Activated naive CD8-positive, alpha-beta T cell (primary cell): ENCODE data around the gene UNC45B.
"Not testable (repeated sequence)": the region's sequence is repeated elsewhere in the genome, so short reads cannot be mapped to it uniquely, and the experiment has no call there.

Experiments
- H3K27ac Mint-ChIP-seq: one replicate; pipeline ENCODE4 v1.8.0; 2021; ENCODE audit warnings: mixed read lengths
- H3K27me3 Mint-ChIP-seq: one replicate; pipeline ENCODE4 v1.8.0; 2021; ENCODE audit warnings: mixed read lengths
- H3K36me3 Mint-ChIP-seq: one replicate; pipeline ENCODE4 v1.8.0; 2021; ENCODE audit warnings: mixed read lengths
- H3K4me1 Mint-ChIP-seq: one replicate; pipeline ENCODE4 v1.8.0; 2021; ENCODE audit warnings: low read depth, mixed read lengths
- H3K4me3 Mint-ChIP-seq: one replicate; pipeline ENCODE4 v1.8.0; 2021; ENCODE audit warnings: mild to moderate bottlenecking, mixed read lengths
- H3K9me3 Mint-ChIP-seq: one replicate; pipeline ENCODE4 v1.8.0; 2021; ENCODE audit warnings: low read depth, mixed read lengths

The UNC45B gene

GRCh38 chr17:35147375-35147905, at the start of gene UNC45B:
UNC45B (plus strand) TSS chr17:35147817; CDS start chr17:35148264, 447 bp downstream.
- H3K27ac Mint-ChIP-seq = no peak within 1 kb of the TSS
- H3K4me3 Mint-ChIP-seq = no peak within 1 kb of the TSS
- H3K36me3 Mint-ChIP-seq = no peaks in the 10 kb centered on the region
- no peaks in the 10 kb centered on the region for H3K27me3 Mint-ChIP-seq
- H3K4me1 Mint-ChIP-seq = peaks cover 6% of the 10 kb centered on the region
- no peaks in the 10 kb centered on the region for H3K9me3 Mint-ChIP-seq

GRCh38 chr17:35099908-35100307, 47.7 kb upstream of the UNC45B start:
- Mint-ChIP-seq H3K4me1 (peaks cover 2% of the 10 kb centered on the region), H3K9me3 (no peaks in the 10 kb centered on the region), H3K4me3 (no peak overlapping the region), H3K36me3 (peaks cover 6% of the 10 kb centered on the region), H3K27me3 (no peaks in the 10 kb centered on the region), H3K27ac (no peak overlapping the region)

- Mint-ChIP-seq H3K27ac (no peak overlapping the region), H3K4me3 (no peak overlapping the region), H3K9me3 (no peaks in the 10 kb centered on the region), H3K27me3 (no peaks in the 10 kb centered on the region), H3K36me3 (peaks cover 14% of the 10 kb centered on the region), H3K4me1 (peaks cover 2% of the 10 kb centered on the region)
Measured at GRCh38 chr17:35101036-35101435, 46.6 kb upstream of the UNC45B start.

- Mint-ChIP-seq H3K4me3 (no peak overlapping the region), H3K27ac (peak overlapping the region; percentile 16), H3K36me3 (peaks cover 18% of the 10 kb centered on the region), H3K4me1 (no peaks in the 10 kb centered on the region), H3K9me3 (no peaks in the 10 kb centered on the region), H3K27me3 (no peaks in the 10 kb centered on the region)
Measured at GRCh38 chr17:35101725-35102124, 45.9 kb upstream of the UNC45B start.

- H3K36me3 Mint-ChIP-seq = peaks cover 20% of the 10 kb centered on the region
- H3K27me3 Mint-ChIP-seq = no peaks in the 10 kb centered on the region
- no peaks in the 10 kb centered on the region for H3K9me3 Mint-ChIP-seq
- H3K27ac Mint-ChIP-seq = no peak overlapping the region
- H3K4me3 Mint-ChIP-seq = no peak overlapping the region
- no peaks in the 10 kb centered on the region for H3K4me1 Mint-ChIP-seq
Measured at GRCh38 chr17:35103271-35103670, 44.3 kb upstream of the UNC45B start.

- Mint-ChIP-seq H3K36me3 (peaks cover 17% of the 10 kb centered on the region), H3K9me3 (no peaks in the 10 kb centered on the region), H3K4me3 (no peak overlapping the region), H3K27me3 (no peaks in the 10 kb centered on the region), H3K4me1 (no peaks in the 10 kb centered on the region), H3K27ac (no peak overlapping the region)
Measured at GRCh38 chr17:35104844-35105450, 42.7 kb upstream of the UNC45B start.

GRCh38 chr17:35110791-35111190, 36.8 kb upstream of the UNC45B start:
- H3K4me1 Mint-ChIP-seq, H3K4me3 Mint-ChIP-seq, H3K9me3 Mint-ChIP-seq, H3K36me3 Mint-ChIP-seq, H3K27ac Mint-ChIP-seq, H3K27me3 Mint-ChIP-seq: not testable (repeated sequence)

- Mint-ChIP-seq H3K9me3 (no peaks in the 10 kb centered on the region), H3K27ac (peak overlapping the region; percentile 66), H3K4me1 (peaks cover 41% of the 10 kb centered on the region), H3K36me3 (peaks cover 2% of the 10 kb centered on the region), H3K4me3 (peak overlapping the region; percentile 42), H3K27me3 (no peaks in the 10 kb centered on the region)
Measured at GRCh38 chr17:35116845-35117244, 30.8 kb upstream of the UNC45B start.

- Mint-ChIP-seq H3K36me3 (peaks cover 2% of the 10 kb centered on the region), H3K9me3 (no peaks in the 10 kb centered on the region), H3K4me1 (peaks cover 41% of the 10 kb centered on the region), H3K27me3 (no peaks in the 10 kb centered on the region), H3K27ac (peak overlapping the region; percentile 72), H3K4me3 (peak overlapping the region; percentile 89)
Measured at GRCh38 chr17:35117984-35118383, 29.6 kb upstream of the UNC45B start.

GRCh38 chr17:35119370-35120165, 28.0 kb upstream of the UNC45B start, which contains the start of gene RAD51D:
RAD51D (minus strand) TSS chr17:35119860; CDS start chr17:35119613, 247 bp downstream.
- H3K27me3 Mint-ChIP-seq = no peaks in the 10 kb centered on the region
- H3K9me3 Mint-ChIP-seq = no peaks in the 10 kb centered on the region
- peak within 1 kb of the TSS; percentile 96 for H3K27ac Mint-ChIP-seq
- H3K4me1 Mint-ChIP-seq = peaks cover 41% of the 10 kb centered on the region
- H3K36me3 Mint-ChIP-seq = peaks cover 2% of the 10 kb centered on the region
- peak within 1 kb of the TSS; percentile 96 for H3K4me3 Mint-ChIP-seq

- Mint-ChIP-seq H3K27ac (no peak within 1 kb of the TSS), H3K27me3 (no peaks in the 10 kb centered on the region)
Measured at GRCh38 chr17:35121315-35121714, 26.3 kb upstream of the UNC45B start, which contains the start of gene FNDC8. FNDC8 (plus strand) TSS chr17:35121615; CDS start chr17:35121694, 79 bp downstream.

GRCh38 chr17:35127751-35128514, 19.7 kb upstream of the UNC45B start:
- Mint-ChIP-seq H3K9me3 (no peaks in the 10 kb centered on the region), H3K4me1 (peaks cover 2% of the 10 kb centered on the region), H3K27me3 (no peaks in the 10 kb centered on the region), H3K27ac (no peak overlapping the region), H3K4me3 (no peak overlapping the region), H3K36me3 (no peaks in the 10 kb centered on the region)

More at GRCh38 chr17:35121315-35121714, 26.3 kb upstream of the UNC45B start, which contains the start of gene FNDC8:
- Mint-ChIP-seq H3K36me3 (no peaks in the 10 kb centered on the region), H3K4me3 (peak within 1 kb of the TSS; percentile 30), H3K4me1 (peaks cover 29% of the 10 kb centered on the region), H3K9me3 (no peaks in the 10 kb centered on the region)

GRCh38 chr17:35129154-35129972, 18.3 kb upstream of the UNC45B start:
- H3K27ac Mint-ChIP-seq = no peak overlapping the region
- H3K9me3 Mint-ChIP-seq = no peaks in the 10 kb centered on the region
- no peak overlapping the region for H3K4me3 Mint-ChIP-seq
- H3K36me3 Mint-ChIP-seq = peaks cover 2% of the 10 kb centered on the region
- H3K27me3 Mint-ChIP-seq = no peaks in the 10 kb centered on the region
- peaks cover 2% of the 10 kb centered on the region for H3K4me1 Mint-ChIP-seq

GRCh38 chr17:35129973-35130351, 17.7 kb upstream of the UNC45B start:
- no peaks in the 10 kb centered on the region for H3K9me3 Mint-ChIP-seq
- H3K27ac Mint-ChIP-seq = no peak overlapping the region
- no peak overlapping the region for H3K4me3 Mint-ChIP-seq

More at GRCh38 chr17:35129973-35130351, 17.7 kb upstream of the UNC45B start:
- H3K36me3 Mint-ChIP-seq = peaks cover 2% of the 10 kb centered on the region
- no peaks in the 10 kb centered on the region for H3K27me3 Mint-ChIP-seq
- H3K4me1 Mint-ChIP-seq = peaks cover 2% of the 10 kb centered on the region
